GM18508 (cell line): ENCODE data around the gene TRIM8.
"Not testable (repeated sequence)": the region's sequence is repeated elsewhere in the genome, so short reads cannot be mapped to it uniquely, and the experiment has no call there.

ENCODE experiments used
- ATAC-seq: cut with Tn5 transposase; IDR thresholded peaks from one replicate; pipeline ENCODE4 v1.9.1; 2021; ENCODE audit warnings: moderate number of reproducible peaks; ENCODE audit not compliant: insufficient read depth, unreplicated experiment

The TRIM8 gene

DNA sequence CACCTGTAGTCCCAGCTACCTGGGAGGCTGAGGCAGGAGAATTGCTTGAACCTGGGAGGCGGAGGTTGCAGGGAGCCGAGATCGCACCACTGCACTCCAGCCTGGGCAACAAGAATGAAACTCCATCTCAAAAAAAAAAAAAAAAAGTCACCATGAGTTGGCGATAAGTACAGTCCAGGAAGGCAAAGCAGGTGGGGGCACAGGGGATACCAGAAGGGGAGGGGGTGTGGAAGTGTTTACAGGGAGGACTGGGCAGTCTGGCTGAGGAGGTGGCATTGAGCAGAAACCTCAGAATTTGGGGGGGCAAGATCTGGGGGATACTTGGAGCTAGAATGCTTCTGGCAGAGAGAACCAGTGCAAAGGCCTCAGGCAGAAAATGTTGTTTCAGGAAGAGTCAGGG is 23.1 kb downstream of the TRIM8 start:
- ATAC-seq: not testable (repeated sequence)

DNA sequence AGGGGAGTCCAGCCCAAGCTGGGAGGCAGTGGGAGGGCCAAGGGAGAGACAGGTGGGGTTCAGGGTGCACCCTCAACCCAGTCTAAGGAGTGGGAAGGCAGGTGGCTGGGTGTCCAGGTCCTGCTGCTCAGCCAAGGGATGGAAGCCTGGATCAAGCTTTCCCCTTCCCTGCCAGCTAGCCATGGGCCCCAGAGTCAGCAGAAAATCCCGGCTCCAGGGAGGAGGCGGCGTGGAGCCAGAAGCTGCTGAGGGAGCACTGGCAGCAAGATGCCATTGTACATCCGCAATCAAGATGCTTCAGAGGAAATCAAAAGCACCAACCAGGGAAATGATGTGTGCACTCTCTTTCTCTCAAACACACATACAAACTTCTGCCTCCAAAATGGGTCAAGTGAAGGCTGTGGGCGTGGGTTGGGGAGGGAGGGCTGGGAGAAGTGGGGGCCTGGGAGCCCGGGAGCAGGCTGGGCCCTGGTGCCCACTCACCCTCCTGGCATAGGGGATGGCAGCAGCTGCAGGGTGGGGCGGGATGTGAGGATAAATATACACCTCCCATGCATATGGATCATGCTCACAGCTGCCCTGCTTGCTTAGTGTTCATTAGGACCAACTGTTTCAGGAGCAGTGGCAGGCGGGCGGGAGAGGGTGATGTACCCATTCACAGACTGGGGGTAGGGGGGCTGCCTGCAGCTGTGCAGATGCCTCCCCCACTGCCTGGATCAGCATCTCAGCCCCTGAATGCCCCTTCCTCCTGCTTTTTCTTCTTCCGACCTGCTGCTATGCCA is 24.2 kb downstream of the TRIM8 start:
- ATAC-seq: no peak

DNA sequence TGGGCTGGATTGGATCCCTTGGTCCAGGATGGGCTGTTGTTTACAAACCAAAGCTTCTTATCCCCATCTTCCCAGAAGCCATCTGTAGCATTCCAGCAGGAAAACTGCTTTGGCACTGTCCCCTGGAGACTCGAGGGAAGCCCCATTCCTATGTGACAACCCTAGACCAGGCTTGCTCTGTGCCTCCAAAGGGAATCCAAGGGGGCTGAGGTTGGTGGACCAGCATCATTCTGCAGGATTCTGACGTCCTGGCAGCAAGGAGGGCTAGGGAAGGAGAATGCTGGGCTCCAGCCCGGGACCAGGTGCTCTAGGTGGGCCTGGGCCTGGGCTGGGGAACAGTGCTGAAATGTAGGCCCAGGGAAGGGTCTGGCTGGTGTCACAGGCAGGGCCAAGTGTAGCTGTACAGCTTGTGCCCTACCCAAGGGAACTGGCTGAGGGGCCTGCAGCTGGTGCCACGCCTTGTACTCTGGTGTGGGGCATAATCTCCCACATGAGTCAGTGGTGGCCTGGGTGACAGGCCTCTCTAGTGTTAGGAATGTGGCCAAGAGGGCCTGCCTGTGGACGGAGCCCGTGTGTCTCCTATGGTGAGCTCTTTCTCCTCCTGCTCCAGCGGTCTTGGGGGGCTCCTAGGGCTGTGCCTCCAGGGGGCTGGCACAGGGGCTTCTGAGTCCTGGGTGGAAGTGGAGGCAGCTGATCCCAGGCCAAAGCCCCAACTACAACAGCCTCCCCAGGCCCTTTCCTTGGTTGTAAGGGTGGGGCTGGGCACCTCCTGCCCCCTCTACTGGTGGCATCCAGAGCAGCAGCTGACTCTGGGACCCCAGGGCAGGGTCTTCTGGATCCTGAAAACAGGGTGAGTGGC is 25.2 kb downstream of the TRIM8 start:
- ATAC-seq: no peak

DNA sequence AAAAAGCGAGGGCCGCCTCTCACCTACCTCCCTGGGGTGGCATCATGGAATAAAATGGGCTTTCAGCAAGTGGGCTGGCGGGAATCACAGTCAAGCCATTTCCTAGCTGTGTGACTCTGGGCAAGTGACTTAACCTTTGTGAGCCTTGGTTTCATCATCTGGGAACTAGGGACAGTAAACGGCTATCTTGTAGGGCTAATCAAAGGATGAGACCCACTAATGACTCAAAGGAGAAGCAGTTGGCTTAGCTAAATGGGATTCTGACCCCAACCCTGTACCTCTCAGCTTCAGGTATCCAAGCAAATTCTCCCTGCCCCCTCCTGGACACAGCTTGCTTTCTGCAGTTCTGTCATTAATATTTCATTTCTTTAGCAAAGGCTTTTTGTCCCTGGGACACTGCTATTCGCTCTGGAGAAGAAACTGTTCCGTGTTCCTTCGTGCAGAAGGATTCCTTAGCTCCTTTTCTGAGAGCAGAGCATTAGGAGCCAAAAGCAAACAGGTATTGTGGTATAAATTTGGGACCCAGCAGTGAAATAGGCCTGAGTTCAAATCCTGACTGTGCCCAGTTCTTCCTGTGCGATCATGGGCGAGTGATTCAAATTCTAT is 25.9 kb downstream of the TRIM8 start:
- no peak for ATAC-seq

DNA sequence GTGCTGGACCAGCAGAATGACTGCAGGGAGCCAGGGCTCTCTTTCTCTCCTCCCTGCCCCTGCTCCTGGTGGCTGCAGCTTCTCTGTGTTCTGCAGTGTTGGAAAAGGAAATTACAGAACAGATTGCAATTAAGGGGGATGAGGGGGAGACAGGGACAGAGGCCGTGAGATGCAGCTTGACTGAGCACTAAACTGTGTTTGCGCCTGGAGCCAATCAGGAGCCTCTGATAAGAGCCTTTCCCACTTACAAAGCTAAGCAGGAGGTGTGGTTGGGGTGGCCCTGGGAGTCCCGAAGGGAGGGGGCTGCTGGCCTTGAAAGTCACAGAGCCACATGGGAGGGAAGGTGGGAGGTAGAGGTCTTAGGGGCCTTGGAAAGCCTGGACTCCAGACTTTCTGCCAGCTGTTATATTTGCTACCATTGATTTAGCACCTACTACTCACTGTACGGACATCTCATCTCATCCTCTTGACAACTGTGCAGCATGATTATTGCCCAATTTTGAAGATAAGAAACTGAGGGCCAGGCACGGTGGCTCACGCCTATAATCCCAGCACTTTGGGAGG is 26.7 kb downstream of the TRIM8 start:
- no peak for ATAC-seq

DNA sequence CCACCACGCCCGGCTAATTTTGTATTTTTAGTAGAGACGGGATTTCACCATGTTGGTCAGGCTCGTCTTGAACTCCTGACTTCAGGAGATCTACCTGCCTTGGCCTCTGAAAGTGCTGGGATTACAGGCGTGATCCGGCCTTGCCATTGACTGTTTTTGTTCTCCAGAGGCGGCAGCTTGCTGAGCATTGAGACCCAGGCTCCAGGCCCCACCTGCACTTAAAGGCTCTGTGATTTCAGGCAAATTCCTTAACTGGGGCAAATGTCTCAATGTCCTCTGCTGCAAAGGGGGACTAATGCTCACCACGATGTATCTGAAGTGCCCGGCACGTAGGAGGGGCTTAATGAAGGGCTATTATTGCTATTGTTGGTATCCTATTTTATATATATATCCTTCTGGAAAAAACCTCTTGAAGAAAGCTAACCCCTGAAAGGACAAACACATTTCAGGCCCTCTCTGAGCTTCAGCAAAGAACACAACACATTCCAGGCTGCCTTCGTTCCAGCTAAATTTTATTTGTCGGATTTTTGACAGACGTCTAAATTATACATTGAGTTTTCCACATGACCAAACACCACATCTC is 29.0 kb downstream of the TRIM8 start:
- no peak for ATAC-seq

DNA sequence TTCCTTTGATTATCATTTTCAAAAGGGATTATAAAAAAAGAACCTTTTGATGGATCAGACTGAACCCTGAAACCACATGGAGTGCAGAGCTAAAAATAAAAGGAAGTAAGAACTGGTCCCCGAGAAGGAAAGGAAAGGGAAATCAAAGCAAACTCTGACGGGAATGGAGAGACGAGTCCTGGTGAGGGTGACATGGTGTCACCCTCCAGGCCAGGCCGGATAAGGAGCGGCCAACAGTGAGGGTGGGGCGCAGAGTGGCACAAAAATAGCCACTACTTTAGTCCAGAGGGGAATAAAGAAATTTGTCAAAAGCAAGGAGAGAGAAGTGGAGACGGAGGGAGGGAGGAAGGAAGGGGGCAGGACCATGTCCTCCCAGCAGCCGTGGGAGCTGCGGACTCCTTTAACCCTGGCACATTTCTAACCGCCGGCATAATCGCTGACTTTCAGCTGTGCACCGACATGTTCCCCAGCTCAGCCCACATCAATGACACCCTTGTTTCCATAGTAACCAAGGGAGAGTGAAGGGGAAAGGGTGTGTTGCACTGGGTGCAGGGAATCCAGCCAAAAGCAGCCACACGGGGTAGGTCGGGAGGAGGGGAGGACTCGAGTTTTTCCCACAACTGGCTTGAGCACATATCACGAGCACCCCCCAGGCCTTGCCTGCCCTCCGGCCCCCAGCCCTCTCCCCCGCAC is 29.7 kb downstream of the TRIM8 start:
- ATAC-seq: no peak

DNA sequence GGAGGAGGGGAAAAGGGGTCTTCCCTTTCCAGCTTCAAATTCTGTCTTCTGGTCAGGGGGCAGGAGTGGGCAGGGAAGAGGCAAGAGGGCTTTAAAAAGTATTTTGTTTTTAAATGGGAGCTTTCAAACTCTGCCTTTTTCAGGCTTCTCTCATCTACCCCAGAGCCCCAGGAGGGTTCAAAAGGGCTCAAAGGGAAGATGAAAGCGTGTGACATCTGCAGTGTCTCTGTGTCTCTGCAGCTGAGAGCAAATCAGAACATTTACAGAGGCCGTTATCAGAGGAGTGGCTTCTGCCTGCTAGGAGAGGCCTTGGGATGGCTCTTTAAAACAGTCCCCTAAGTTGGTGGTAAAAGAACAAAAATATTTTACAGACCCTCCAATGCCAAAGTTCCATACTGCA is 30.3 kb downstream of the TRIM8 start:
- ATAC-seq: no peak

DNA sequence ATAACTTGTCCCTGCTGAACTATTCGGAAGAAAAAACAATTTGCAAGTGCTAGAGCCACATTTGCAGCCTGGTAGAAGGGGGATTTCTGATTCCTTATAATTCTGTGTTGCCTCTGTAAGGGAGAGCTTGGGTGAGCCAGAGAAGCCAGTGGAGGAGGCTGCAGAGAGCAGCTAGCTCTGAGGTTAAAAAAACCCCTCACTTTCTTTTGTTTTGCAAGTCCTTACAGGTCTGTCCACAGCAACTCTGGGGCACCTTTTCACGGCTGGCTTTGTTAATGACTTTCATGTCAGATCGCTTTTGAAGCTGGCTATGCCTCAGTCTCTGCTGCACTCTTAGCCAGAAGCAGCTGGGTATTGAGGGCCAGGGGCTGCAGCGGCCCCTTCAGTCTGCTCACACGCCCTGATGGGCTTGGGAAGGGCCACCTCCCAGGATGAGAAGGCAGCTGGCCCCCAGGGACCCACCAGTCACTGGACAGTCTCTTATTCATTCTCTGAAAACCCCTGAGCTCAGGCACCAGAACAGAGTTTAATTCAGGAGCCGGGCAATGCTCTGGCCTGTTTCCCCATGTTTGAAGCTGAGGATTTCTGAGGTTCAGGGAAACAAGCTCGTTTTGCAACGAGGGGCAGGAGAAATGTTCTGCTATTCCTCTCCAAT is 30.9 kb downstream of the TRIM8 start:
- ATAC-seq: no peak

DNA sequence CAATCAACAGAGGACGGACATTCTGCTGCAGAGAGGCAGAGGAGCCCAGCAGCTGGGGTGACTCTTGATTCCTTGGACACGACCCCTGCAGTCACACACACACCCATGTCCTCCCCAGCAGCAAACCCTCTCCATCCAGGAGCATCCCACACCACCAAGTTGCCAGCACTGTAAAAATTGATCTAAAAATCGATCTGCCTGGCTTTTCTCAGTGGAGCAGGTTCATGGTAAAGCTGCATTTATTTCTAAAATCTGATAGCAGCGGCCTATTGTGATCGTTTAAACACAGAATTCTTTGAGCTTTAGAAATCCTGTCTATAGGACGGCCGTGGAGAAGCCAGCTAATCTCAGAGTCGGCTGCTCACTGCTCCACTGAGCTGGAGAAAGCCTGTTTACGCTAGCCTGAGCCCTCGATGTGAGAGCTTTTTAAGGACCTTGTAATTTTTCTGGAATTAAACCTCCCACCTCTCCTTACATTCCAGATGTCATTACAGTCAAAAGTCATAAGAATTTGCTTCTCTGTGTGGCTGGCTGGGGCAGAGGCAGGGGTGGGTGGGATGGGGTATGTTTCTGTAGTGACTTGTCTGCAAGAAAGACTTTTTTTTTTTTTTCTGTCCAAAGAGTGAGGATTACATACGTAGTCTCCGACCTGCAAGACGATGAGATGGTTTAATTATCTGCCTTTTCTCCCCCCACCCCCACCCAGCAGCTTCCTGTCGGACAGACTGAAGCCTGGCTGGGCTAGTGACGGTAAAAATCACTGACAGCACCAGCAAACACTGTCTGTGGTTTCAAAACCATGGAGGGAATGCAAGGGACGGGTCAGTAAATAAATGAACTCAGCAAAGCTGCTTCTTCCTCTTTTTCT is 31.6 kb downstream of the TRIM8 start:
- no peak for ATAC-seq

DNA sequence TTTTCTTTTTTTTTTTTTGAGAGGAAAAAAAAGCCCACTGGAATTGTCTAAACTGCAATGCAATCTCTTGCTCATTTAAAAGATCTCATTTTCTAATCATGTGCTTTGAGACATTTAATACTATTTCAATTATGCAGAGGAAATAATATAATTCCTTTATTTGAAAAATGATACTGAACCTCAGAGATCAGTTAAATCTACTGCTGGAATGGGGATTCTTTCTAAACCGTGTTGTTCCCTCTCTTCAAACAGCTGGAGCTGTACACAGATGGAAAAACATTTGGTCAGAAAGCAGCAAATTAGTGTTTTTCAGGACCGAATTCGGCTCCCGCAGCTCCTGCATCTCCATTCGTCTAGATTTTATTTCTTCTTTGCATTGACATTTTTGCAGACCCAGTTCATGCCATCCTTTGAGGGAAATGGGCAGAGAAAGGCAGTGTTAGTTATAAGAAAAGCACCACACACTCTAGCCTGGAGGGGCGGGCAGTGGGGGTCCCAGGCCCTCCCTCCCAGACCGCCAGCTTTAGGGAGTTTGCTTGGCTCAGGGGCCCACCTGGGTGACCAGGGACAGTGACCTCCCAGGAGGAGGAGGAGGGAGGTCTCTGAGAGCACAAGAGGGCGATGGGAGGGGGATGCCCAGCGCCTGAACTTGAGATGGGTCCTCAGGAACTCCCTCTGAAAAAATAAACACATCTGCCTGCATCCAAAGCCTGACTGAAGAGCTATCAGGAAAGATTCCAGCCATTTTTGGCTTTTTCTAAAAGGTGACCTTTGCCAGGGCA is 32.4 kb downstream of the TRIM8 start:
- ATAC-seq: no peak

DNA sequence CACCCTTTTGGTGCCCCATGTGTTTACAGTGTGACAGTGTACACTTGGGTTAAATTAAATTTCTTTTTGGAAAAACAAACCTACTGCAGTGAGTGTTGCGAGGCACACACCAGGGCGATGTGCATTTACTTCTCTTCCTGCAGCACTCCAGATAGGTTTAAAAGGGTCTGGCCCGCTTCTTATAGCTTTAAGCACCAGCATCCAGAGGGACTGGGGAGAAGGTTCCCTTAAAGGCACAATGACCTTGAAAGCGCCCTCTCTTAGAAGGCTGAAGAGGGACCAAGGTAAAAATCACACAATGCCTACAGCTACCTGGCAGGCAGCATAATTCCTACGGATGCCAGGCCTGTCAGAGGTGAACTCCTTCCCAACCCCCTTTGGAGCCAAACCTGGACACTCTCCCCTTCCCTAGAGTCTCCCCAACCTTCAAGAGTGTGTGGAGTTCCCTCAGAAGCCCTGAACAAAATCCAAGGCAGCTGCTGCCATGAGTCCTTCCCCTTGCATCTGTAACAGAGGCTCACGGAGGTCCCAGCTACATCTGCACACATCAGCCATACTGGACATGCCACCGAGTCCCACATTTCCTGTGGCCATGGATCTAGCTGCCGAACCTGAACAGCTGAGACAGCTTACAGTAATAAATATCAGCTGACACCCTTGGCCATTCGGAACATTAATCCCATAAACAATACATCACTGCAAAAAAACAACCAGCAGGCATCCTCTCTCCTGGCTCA is 33.2 kb downstream of the TRIM8 start:
- ATAC-seq: no peak

DNA sequence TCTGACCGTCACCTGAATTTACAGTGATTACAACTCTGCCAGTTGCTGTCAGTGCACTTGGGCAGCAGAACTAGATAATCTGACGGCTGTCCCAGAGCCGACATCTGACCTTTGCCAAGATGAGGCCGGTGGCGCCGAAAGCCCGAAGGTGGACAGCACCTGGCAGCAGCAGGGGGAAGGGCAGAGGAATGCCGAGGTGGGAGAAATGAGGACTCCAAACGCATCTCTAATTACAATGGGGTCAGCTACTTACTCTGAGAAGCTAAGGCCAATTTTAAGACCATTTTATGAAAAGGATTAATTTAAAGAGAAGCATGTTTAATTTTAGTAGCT is 33.8 kb downstream of the TRIM8 start:
- no peak for ATAC-seq

DNA sequence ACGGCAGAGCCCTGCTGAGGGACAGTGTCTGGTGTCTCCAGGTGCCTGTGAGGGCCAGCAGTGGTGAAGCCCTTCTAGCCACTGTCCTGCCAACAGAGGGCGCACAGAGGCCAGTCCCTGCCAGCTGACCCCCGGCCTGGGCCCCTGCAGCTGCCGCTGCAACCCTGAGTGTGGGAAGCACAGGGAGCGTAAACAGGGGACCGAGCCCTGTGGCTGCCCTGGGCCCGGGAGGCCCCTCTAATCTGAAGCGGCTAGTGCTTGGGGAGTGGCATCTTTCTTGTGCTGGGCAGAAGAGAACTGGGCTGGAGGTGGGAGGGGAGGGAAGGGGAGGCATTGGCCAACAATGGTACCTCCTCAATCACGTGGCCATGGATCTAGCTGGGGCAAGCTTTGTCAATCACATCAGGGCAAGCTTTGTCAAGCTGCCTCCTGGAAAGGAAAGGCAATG is 34.6 kb downstream of the TRIM8 start:
- ATAC-seq: no peak

DNA sequence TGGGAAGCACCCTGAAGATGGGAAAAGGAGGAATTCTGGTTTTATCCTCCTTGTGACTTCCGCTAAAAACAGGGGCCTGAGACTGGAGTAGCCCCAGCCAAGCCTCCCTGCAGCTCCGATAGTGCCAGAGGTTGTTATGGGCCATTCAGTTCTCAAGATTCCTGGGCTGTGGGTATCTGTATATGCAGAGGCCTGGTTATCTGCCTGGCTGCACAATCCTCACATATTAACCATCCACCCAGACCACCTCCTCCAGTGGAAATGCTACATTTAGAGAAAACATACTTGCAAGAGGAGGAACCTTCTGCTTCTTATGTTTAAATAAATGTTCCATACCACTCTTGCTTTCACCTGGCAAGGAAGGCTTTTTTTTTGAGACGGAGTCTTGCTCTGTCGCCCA is 35.3 kb downstream of the TRIM8 start:
- no peak for ATAC-seq

DNA sequence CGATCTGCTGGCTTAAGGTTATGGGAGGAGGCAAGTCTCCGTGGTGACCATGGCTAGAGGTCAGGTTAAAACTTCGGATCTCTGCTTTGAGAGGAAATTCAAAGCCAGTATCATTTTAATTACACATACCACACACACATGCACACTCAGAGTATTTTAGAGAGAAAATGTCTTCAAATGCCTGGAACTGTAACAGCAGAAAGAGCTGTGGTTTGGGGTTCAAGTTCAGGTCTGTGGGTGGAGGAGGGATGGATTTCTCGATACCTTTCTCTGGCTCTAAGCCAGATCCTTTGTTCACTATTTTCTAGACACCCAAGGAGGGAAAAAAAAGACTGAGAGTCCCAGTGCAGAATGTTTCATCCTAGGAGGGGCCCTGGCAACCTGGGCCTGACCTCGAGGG is 37.4 kb downstream of the TRIM8 start:
- no peak for ATAC-seq

DNA sequence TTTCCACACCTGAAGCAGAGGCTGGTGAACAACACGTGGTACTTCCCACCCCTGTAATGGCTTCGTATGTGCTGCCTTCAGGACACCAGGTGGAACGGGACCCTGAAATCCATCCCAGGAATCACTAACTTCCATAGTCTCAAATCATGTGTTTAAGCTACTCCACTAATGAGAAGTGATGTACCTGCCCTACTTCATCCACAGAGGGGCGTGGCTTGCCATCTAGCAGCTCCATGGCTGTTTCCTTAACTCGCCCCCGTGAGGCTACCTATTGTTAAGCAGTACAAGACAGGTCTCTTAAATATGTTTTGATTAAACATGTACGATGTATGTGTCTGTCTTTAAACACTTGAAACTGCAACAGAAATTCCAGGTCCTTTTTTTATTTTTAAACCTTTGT is 38.1 kb downstream of the TRIM8 start:
- ATAC-seq: no peak
